SK-N-SH (cell line): ENCODE measurements around the gene PLA2G2F.

Source experiments
- CHD2 ChIP-seq: fragments of 150-350 bp; IDR thresholded peaks from 2 replicates; pipeline ENCODE4 v1.6.1; 2018; ENCODE audit warnings: low read length; ENCODE audit not compliant: partially characterized antibody
- EP300 ChIP-seq, 2 experiments: IDR thresholded peaks; 2 replicates each; pipeline versions ENCODE4 v1.4.0 to v1.6.1; 2012; ENCODE audit warnings: borderline replicate concordance in 1 of 2, low read depth in 1 of 2, low read length in 1 of 2
- EZH2phosphoT487 ChIP-seq: fragments of 200-600 bp; sonication (generic); IDR thresholded peaks from 2 replicates; pipeline ENCODE4 v1.6.1; 2017; ENCODE audit warnings: low read depth, mixed run types, mild to moderate bottlenecking, antibody characterized with exemption, moderate library complexity, borderline replicate concordance
- FOXM1 ChIP-seq: IDR thresholded peaks from 2 replicates; pipeline ENCODE4 v1.4.0; 2012; ENCODE audit warnings: low read depth, mild to moderate bottlenecking
- MAX ChIP-seq: IDR thresholded peaks from 2 replicates; pipeline ENCODE4 v1.4.0; 2012; ENCODE audit warnings: low read depth
- NFIC ChIP-seq: IDR thresholded peaks from 2 replicates; pipeline ENCODE4 v1.4.0; 2012; ENCODE audit warnings: borderline replicate concordance
- POLR2AphosphoS5 ChIP-seq: IDR thresholded peaks from 2 replicates; pipeline ENCODE4 v1.6.1; 2012; ENCODE audit warnings: low read depth, low read length
- RCOR1 ChIP-seq: fragments of 150-350 bp; IDR thresholded peaks from 2 replicates; pipeline ENCODE4 v1.6.1; 2017; ENCODE audit warnings: antibody characterized with exemption, low read length
- REST ChIP-seq: IDR thresholded peaks from 2 replicates; pipeline ENCODE4 v1.6.1; 2012; ENCODE audit warnings: mild to moderate bottlenecking, low read depth, low read length, moderate library complexity
- SMC3 ChIP-seq: IDR thresholded peaks from 2 replicates; pipeline ENCODE4 v1.6.1; 2012; ENCODE audit warnings: low read depth, low read length, improper control_type of control experiment
- TCF12 ChIP-seq: IDR thresholded peaks from 2 replicates; pipeline ENCODE4 v1.4.0; 2012
- TF ChIP-seq, protein P1 (sequence below): fragments of 200-600 bp; sonication (generic); IDR thresholded peaks from 2 replicates; pipeline ENCODE4 v1.6.1; 2017; ENCODE audit warnings: antibody characterized with exemption, mild to moderate bottlenecking, moderate library complexity

- TF ChIP-seq REST (no peak), POLR2AphosphoS5 (no peak), RCOR1 (no peak), EP300 (IDR thresholded peaks at IDR 0.05; ENCODE audit: borderline replicate concordance in 1 of 2, low read depth in 1 of 2, low read length in 1 of 2) (no peak), NFIC (no peak), SMC3 (no peak), MAX (no peak), EZH2phosphoT487 (no peak), TCF12 (no peak), FOXM1 (no peak), CHD2 (no peak)
- TF ChIP-seq, protein P1, sequence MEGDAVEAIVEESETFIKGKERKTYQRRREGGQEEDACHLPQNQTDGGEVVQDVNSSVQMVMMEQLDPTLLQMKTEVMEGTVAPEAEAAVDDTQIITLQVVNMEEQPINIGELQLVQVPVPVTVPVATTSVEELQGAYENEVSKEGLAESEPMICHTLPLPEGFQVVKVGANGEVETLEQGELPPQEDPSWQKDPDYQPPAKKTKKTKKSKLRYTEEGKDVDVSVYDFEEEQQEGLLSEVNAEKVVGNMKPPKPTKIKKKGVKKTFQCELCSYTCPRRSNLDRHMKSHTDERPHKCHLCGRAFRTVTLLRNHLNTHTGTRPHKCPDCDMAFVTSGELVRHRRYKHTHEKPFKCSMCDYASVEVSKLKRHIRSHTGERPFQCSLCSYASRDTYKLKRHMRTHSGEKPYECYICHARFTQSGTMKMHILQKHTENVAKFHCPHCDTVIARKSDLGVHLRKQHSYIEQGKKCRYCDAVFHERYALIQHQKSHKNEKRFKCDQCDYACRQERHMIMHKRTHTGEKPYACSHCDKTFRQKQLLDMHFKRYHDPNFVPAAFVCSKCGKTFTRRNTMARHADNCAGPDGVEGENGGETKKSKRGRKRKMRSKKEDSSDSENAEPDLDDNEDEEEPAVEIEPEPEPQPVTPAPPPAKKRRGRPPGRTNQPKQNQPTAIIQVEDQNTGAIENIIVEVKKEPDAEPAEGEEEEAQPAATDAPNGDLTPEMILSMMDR: no peak
Observed at GRCh38 chr1:20180844-20181207, 41.7 kb downstream of the PLA2G2F start.
